ENCODE results near the gene SMAD4. TPM values are rescaled to one million over a fixed set of nuclear protein-coding genes. Genes with fewer than 3 reads are reported as not detected.
"Not testable (repeated sequence)": the region's sequence is repeated elsewhere in the genome, so short reads cannot be mapped to it uniquely, and the experiment has no call there.

The SMAD4 gene
- total and polyA plus RNA-seq, 2 of the 8 experiments (the other 6 are each of a cell fraction or from before 2014, with no cell fraction given), result 86.5 to 139 TPM

- H3K4me1 ChIP-seq (replicated peaks in 1 of 4; ENCODE audit: control insufficient read depth in 3 of 4, insufficient read depth in 4 of 4, low read length in 3 of 4); H3K36me3 ChIP-seq (ENCODE audit: control insufficient read depth in 2 of 4, insufficient read depth in 4 of 4, low read length in 3 of 4); H4K8ac ChIP-seq (ENCODE audit: extremely low read depth, insufficient read depth, low read length); H2AK5ac ChIP-seq (ENCODE audit: low read depth, low read length); H2AFZ ChIP-seq (ENCODE audit: low read length); H3K14ac ChIP-seq (ENCODE audit: insufficient read length); H3K18ac ChIP-seq (ENCODE audit: extremely low read depth, low read length); H3K27ac ChIP-seq (ENCODE audit: low read depth, low read length); DNase-seq (ENCODE audit: low read depth in 1 of 2, low spot score in 2 of 2); H2BK5ac ChIP-seq (ENCODE audit: low read depth, low read length); H3K27me3 ChIP-seq (replicated peaks in 1 of 4; ENCODE audit: control insufficient read depth in 3 of 4, extremely low read depth in 1 of 4, insufficient read depth in 3 of 4, low read length in 3 of 4); H2BK120ac ChIP-seq (replicated peaks; ENCODE audit: low read depth, low read length); H4K5ac ChIP-seq (ENCODE audit: insufficient read length, low read depth, low read length); H3K9ac ChIP-seq (replicated peaks in 1 of 4; ENCODE audit: extremely low read depth in 1 of 4, low read depth in 3 of 4, low read length in 3 of 4); H3K4me2 ChIP-seq (ENCODE audit: insufficient read depth in 1 of 2, low read depth in 2 of 2, low read length in 2 of 2); H2BK15ac ChIP-seq (ENCODE audit: low read length); H3K79me2 ChIP-seq (ENCODE audit: control insufficient read depth in 1 of 2, insufficient read depth in 2 of 2, low read length in 2 of 2); H3K56ac ChIP-seq (replicated peaks; ENCODE audit: insufficient read length, low read depth, low read length); H3K4ac ChIP-seq (replicated peaks; ENCODE audit: insufficient read length, low read depth, low read length); H2BK20ac ChIP-seq (ENCODE audit: low read length); H3K79me1 ChIP-seq (ENCODE audit: low read depth, low read length); H3K4me3 ChIP-seq (ENCODE audit: extremely low read depth in 1 of 4, insufficient read depth in 2 of 4, low read depth in 3 of 4, low read length in 4 of 4); H4K91ac ChIP-seq (replicated peaks; ENCODE audit: insufficient read length, low read length); H3K23me2 ChIP-seq (ENCODE audit: low read depth, low read length); H2BK12ac ChIP-seq (ENCODE audit: low read depth, low read length); POLR2A ChIA-PET (ENCODE audit: partially characterized antibody); H3K9me3 ChIP-seq (ENCODE audit: insufficient read depth in 2 of 2, low read depth in 1 of 2, low read length in 1 of 2); FAIRE-seq; H3K23ac ChIP-seq (ENCODE audit: insufficient read length); CTCF ChIA-PET (ENCODE audit: partially characterized antibody); H4K20me1 ChIP-seq (replicated peaks in 1 of 2; ENCODE audit: control insufficient read depth in 1 of 2, insufficient read depth in 2 of 2, low read length in 2 of 2): not testable (repeated sequence)
- 88% methylated on average over 1 of the region's 1 CpG; no CpG with 5 or more reads in 1 of the 2 experiments for WGBS, 2 experiments (ENCODE audit: extremely low coverage in 1 of 2, insufficient coverage in 1 of 2, insufficient read length in 1 of 2, insufficient replicate concordance in 2 of 2, low coverage in 1 of 2, low lambda C conversion rate in 2 of 2, missing lambda C conversion rate in 1 of 2)
Observed at GRCh38 chr18:51092967-51093366, 63.0 kb downstream of the SMAD4 start.

Data from H1 (cell line).